HepG2 (cell line): Measurements from ENCODE around the gene GNRH2. TPM values are rescaled to one million over a fixed set of nuclear protein-coding genes. Genes with fewer than 3 reads are reported as not detected.

Experiments used
- ATAC-seq: fragments of 200-7000 bp; cut with Tn5 transposase; 3 replicates; pipeline ENCODE4 v1.9.1; 2020; ENCODE audit warnings: mild to moderate bottlenecking, moderate library complexity
- BruUV-seq: library from RNA; stranded (reverse); fragments of 400-500 nt; replicated peaks from 2 replicates; lab custom pipeline; 2021; lab: Mats Ljungman, UMichigan
- CTCF ChIA-PET: fragments of 300-600 bp; formaldehyde crosslinking; extraction: SDS; loops from one replicate; lab custom pipeline; 2021; ENCODE audit warnings: low total read pairs, inconsistent platforms, low intra/inter-chr PET ratio; lab: Yijun Ruan, JAX
- POLR2A ChIA-PET: fragments of 350-600 bp; sonication (Branson Sonifier 250); formaldehyde crosslinking; loops from one replicate; lab custom pipeline; 2020; ENCODE audit warnings: antibody characterized with exemption, inconsistent platforms; lab: Yijun Ruan, JAX
- DNase-seq: peaks from one replicate; pipeline ENCODE4 v3.0.0-alpha.2; 2015; ENCODE audit warnings: low spot score
- FAIRE-seq: peaks from 3 replicates; lab custom pipeline; 2011; peaks lifted over from hg19 to GRCh38; lab: Jason Lieb, UNC
- H2AFZ ChIP-seq: one replicate; pipeline ENCODE4 v1.6.1; 2011; ENCODE audit warnings: low read length, inconsistent platforms
- H3K27ac ChIP-seq: fragments of 300-600 bp; 3 replicates; pipeline ENCODE4 v1.8.0; 2011; ENCODE audit warnings: mixed run types, mild to moderate bottlenecking, mixed read lengths, low read length, inconsistent platforms; ENCODE audit not compliant: insufficient read depth; ENCODE audit errors: extremely low read length
- H3K27me3 ChIP-seq, 2 experiments: fragments of 200-600 bp in 1 of 2; 2 replicates in 1 of 2; 3 replicates in 1 of 2; pipeline versions ENCODE4 v1.6.0 to v1.8.0; 2011; ENCODE audit warnings: low read length in 2 of 2, mild to moderate bottlenecking in 2 of 2, moderate library complexity in 2 of 2, inconsistent platforms in 1 of 2; ENCODE audit not compliant: insufficient read depth in 2 of 2, control insufficient read depth in 1 of 2
- H3K36me3 ChIP-seq, 2 experiments: fragments of 200-600 bp in 1 of 2; replicated peaks in 1 of 2; 2 replicates in 1 of 2; 3 replicates in 1 of 2; pipeline versions ENCODE4 v1.5.1 to v1.8.0; 2011; ENCODE audit warnings: low read length in 2 of 2, inconsistent platforms in 1 of 2; ENCODE audit not compliant: insufficient read depth in 2 of 2, control insufficient read depth in 1 of 2
- H3K4me1 ChIP-seq: 2 replicates; pipeline ENCODE4 v1.5.1; 2012; ENCODE audit warnings: low read length, inconsistent platforms; ENCODE audit not compliant: insufficient read depth
- H3K4me2 ChIP-seq: 2 replicates; pipeline ENCODE4 v1.6.0; 2011; ENCODE audit warnings: low read depth, low read length, inconsistent platforms
- H3K4me3 ChIP-seq, 3 experiments: fragments of 200-600 bp in 1 of 3; sonication (generic), shearing (Covaris generic) in 1 of 3; replicated peaks in 1 of 3; 2 replicates each; pipeline ENCODE4 v1.5.1; 2011 to 2016; ENCODE audit warnings: low read length in 3 of 3, inconsistent platforms in 2 of 3, low read depth in 2 of 3, mild to moderate bottlenecking in 2 of 3, control low read depth in 1 of 3, mixed read lengths in 1 of 3; ENCODE audit not compliant: insufficient read depth in 1 of 3
- H3K79me2 ChIP-seq: one replicate; pipeline ENCODE4 v1.6.1; 2011; ENCODE audit warnings: low read length, inconsistent platforms; ENCODE audit not compliant: insufficient read depth
- H3K9ac ChIP-seq: 2 replicates; pipeline ENCODE4 v1.6.0; 2011; ENCODE audit warnings: mild to moderate bottlenecking, low read depth, low read length, inconsistent platforms; ENCODE audit not compliant: insufficient read depth
- H3K9me3 ChIP-seq: 2 replicates; pipeline ENCODE4 v1.5.1; 2012; ENCODE audit warnings: mild to moderate bottlenecking, low read length
- H4K20me1 ChIP-seq: 2 replicates; pipeline ENCODE4 v1.6.0; 2011; ENCODE audit warnings: inconsistent platforms, mild to moderate bottlenecking, low read length, moderate library complexity; ENCODE audit not compliant: insufficient read depth
- EED ChIP-seq: sonication (generic); formaldehyde crosslinking; IDR thresholded peaks from 2 replicates; pipeline ENCODE4 v1.5.0; 2020; ENCODE audit warnings: mild to moderate bottlenecking, missing genetic modification reagents
- ELF4 ChIP-seq: sonication (generic); formaldehyde crosslinking; IDR thresholded peaks from 2 replicates; pipeline ENCODE4 v1.5.0; 2020; ENCODE audit warnings: missing genetic modification reagents, mild to moderate bottlenecking, moderate library complexity, borderline replicate concordance
- HMG20A ChIP-seq: IDR thresholded peaks from 2 replicates; pipeline ENCODE4 v1.6.1; 2016; ENCODE audit warnings: borderline replicate concordance
- JARID2 ChIP-seq: sonication (generic); formaldehyde crosslinking; IDR thresholded peaks from 2 replicates; pipeline ENCODE4 v1.8.1; 2023; ENCODE audit warnings: missing genetic modification reagents, inconsistent platforms; ENCODE audit not compliant: insufficient replicate concordance
- MZF1 ChIP-seq: sonication (generic); formaldehyde crosslinking; IDR thresholded peaks from 2 replicates; pipeline ENCODE4 v1.8.1; 2023; ENCODE audit warnings: mild to moderate bottlenecking, missing genetic modification reagents, borderline replicate concordance
- PHF21A ChIP-seq: sonication (generic); formaldehyde crosslinking; IDR thresholded peaks from 2 replicates; pipeline ENCODE4 v1.5.0; 2020; ENCODE audit warnings: mild to moderate bottlenecking, missing genetic modification reagents
- RBAK ChIP-seq: sonication (generic); formaldehyde crosslinking; IDR thresholded peaks from 2 replicates; pipeline ENCODE4 v1.5.1; 2020; ENCODE audit warnings: mild to moderate bottlenecking, missing genetic modification reagents
- ZNF354B ChIP-seq: sonication (generic); formaldehyde crosslinking; IDR thresholded peaks from 2 replicates; pipeline ENCODE4 v1.8.0; 2022; ENCODE audit warnings: mild to moderate bottlenecking, missing genetic modification reagents
- ZNF766 ChIP-seq: sonication (generic); formaldehyde crosslinking; IDR thresholded peaks from 2 replicates; pipeline ENCODE4 v1.5.0; 2020; ENCODE audit warnings: missing genetic modification reagents, borderline replicate concordance
- ZSCAN30 ChIP-seq: sonication (generic); formaldehyde crosslinking; IDR thresholded peaks from 2 replicates; pipeline ENCODE4 v1.5.0; 2020; ENCODE audit warnings: mild to moderate bottlenecking, missing genetic modification reagents
- whole genome bisulfite sequencing: methylation state at CpG from one replicate; pipeline ENCODE4 v1.1.6; 2017; ENCODE audit warnings: low lambda C conversion rate; 5-methylcytosine and 5-hydroxymethylcytosine counted together
- in situ Hi-C: cut with HindIII; loops from 2 replicates; pipeline ENCODE4 v1.10.0; 2017; ENCODE audit warnings: low pct_unique_long_range_greater_than_20kb; ENCODE audit not compliant: extremely low pct_ligation_motif_present
- intact Hi-C: fragments of 100-400 bp; cut with micrococcal nuclease; formaldehyde crosslinking; loops from one replicate; pipeline ENCODE4 v1.10.0; 2022; ENCODE audit not compliant: unreplicated experiment
- polyA plus RNA-seq, 8 experiments: library from polyadenylated mRNA; depleted of rRNA in 3 of 8; stranded (reverse) in 7 of 8; unstranded in 1 of 8; fragments of >200 nt; fragmentation: Illumina TruSeq in 4 of 8; extraction: Trizol in 4 of 8; gene quantifications; 2 replicates each; pipeline versions ENCODE4 v1.2.1 to v1.2.3, GENCODE V29; 2011 to 2016; ENCODE audit warnings: low read depth in 4 of 8, missing spikeins in 1 of 8, mixed read lengths in 1 of 8; ENCODE audit not compliant: insufficient read depth in 1 of 8
- total RNA-seq, 5 experiments: library from RNA; depleted of rRNA; stranded (reverse); fragments of >200 nt; fragmentation: Illumina TruSeq; extraction: Trizol; gene quantifications; 2 replicates each; pipeline ENCODE4 v1.2.3, GENCODE V29; 2016; ENCODE audit warnings: low read depth in 1 of 5
- TF ChIP-seq, protein P1 (sequence below): IDR thresholded peaks from 2 replicates; pipeline ENCODE4 v1.6.1; 2012; ENCODE audit warnings: low read depth, low read length, improper control_type of control experiment
- TF ChIP-seq, protein P2 (sequence below): IDR thresholded peaks from 2 replicates; pipeline ENCODE4 v1.6.1; 2016; ENCODE audit warnings: mild to moderate bottlenecking
- TF ChIP-seq, protein P3 (sequence below): fragments of 450-650 bp; IDR thresholded peaks from 2 replicates; pipeline ENCODE4 v1.6.1; 2017; ENCODE audit warnings: mild to moderate bottlenecking

Gene GNRH2
- total and polyA plus RNA-seq, 2 of the 13 experiments (the other 11 are each of a cell fraction or from before 2014, with no cell fraction given) = 0.28 TPM; not detected in 1

DNA sequence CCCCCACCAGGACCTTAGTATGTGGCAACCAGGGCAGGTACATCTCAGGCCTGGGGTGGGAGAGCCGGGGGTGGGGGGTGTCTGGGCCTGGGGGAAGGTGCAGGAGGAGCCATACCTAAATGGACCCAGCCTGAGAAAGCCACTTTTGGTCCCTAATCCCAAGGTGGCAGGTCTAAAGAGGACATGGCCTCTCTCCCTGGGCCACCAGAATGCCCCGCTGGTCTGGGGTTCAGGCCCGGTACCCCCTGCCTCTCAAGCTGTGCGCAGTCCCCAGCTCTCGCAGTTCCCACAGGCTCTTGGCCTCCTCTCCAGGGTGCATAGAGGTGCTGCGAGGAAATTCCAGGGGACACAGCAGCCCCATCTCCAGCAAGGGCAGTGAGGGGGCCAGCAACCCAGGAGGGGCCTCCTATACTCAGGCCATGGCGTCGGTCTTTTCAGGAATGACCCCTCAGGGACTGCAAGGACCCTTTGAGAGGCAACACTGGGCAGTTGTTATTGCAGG is 42.2 kb downstream of the GNRH2 start:
- H2AFZ ChIP-seq = no peak overlapping the region
- peaks cover 30 to 58% of the 10 kb centered on the region in 2 experiments for H3K27me3 ChIP-seq
- POLR2A ChIA-PET = no interaction called here
- H3K27ac ChIP-seq = no peak overlapping the region
- CTCF ChIA-PET = no interaction called here
- no peak overlapping the region for H3K4me2 ChIP-seq
- no peaks in the 10 kb centered on the region for H4K20me1 ChIP-seq
- no peaks in the 10 kb centered on the region for H3K79me2 ChIP-seq
- H3K4me3 ChIP-seq = no peak overlapping the region
- no peak for ATAC-seq
- no peaks in the 10 kb centered on the region for H3K36me3 ChIP-seq
- in situ Hi-C loops = no loop called here
- no peak for DNase-seq
- FAIRE-seq = no peak
- intact Hi-C loops = no loop called here
- 74% methylated on average over 6 of the region's 8 CpGs for WGBS
- no peaks in the 10 kb centered on the region for H3K9me3 ChIP-seq
- no peak overlapping the region for H3K9ac ChIP-seq
- TF ChIP-seq EED (CRISPR knock-in tag) (peak; percentile 47; the same call in 1 of the 2 replicates), ZSCAN30 (no peak), RBAK (CRISPR knock-in tag) (no peak)
- TF ChIP-seq, protein P1, sequence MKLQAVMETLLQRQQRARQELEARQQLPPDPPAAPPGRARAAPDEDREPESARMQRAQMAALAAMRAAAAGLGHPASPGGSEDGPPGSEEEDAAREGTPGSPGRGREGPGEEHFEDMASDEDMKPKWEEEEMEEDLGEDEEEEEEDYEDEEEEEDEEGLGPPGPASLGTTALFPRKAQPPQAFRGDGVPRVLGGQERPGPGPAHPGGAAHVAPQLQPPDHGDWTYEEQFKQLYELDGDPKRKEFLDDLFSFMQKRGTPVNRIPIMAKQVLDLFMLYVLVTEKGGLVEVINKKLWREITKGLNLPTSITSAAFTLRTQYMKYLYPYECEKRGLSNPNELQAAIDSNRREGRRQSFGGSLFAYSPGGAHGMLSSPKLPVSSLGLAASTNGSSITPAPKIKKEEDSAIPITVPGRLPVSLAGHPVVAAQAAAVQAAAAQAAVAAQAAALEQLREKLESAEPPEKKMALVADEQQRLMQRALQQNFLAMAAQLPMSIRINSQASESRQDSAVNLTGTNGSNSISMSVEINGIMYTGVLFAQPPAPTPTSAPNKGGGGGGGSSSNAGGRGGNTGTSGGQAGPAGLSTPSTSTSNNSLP = no peak
- no TSS peak for BruUV-seq
- H3K4me1 ChIP-seq = peaks cover 39% of the 10 kb centered on the region

DNA sequence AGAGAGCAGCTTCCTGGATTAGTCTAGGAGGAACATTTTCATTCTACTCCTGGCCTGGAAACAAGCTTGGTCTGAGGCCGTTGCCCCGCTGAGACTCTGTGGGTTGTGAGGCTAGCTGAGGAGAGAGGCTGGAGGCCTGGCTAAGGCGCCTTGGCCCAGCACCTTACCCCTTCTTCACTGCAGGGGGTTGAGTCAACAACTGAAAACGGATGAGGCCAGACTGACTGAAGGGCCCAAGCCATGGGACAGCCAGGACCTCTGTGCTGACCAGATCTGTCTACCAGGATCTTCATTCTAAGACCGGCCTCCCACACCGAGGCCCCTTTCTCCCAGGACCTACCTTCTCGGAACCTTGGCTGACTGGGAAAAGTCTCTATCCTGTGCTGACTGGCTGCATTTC is 44.6 kb downstream of the GNRH2 start:
- 60% methylated on average over 6 of the region's 7 CpGs for WGBS
- Histone ChIP-seq H3K27ac (no peak overlapping the region), H2AFZ (no peak overlapping the region), H3K4me3 (no peak overlapping the region), H3K36me3 (no peaks in the 10 kb centered on the region), H3K9me3 (no peaks in the 10 kb centered on the region), H4K20me1 (no peaks in the 10 kb centered on the region), H3K79me2 (no peaks in the 10 kb centered on the region), H3K27me3 (peaks cover 17 to 49% of the 10 kb centered on the region in 2 experiments), H3K9ac (no peak overlapping the region), H3K4me1 (peaks cover 20% of the 10 kb centered on the region), H3K4me2 (no peak overlapping the region)
- intact Hi-C loops = no loop called here
- no peak for DNase-seq
- in situ Hi-C loops = no loop called here
- FAIRE-seq = no peak
- BruUV-seq = no TSS peak
- ChIA-PET CTCF (no interaction called here), POLR2A (interaction anchor here (0.6 to 1.5 kb wide), 2 partner anchors 16 to 19 kb away, joined by 3 read pairs; no protein-coding TSS in a partner anchor)
- no peak for ATAC-seq
- TF ChIP-seq ZNF354B (CRISPR knock-in tag) (no peak), JARID2 (CRISPR knock-in tag) (no peak), MZF1 (CRISPR knock-in tag) (no peak), HMG20A (CRISPR knock-in tag) (no peak), ELF4 (no peak), PHF21A (CRISPR knock-in tag) (no peak), ZNF766 (no peak)
- TF ChIP-seq, protein P2, sequence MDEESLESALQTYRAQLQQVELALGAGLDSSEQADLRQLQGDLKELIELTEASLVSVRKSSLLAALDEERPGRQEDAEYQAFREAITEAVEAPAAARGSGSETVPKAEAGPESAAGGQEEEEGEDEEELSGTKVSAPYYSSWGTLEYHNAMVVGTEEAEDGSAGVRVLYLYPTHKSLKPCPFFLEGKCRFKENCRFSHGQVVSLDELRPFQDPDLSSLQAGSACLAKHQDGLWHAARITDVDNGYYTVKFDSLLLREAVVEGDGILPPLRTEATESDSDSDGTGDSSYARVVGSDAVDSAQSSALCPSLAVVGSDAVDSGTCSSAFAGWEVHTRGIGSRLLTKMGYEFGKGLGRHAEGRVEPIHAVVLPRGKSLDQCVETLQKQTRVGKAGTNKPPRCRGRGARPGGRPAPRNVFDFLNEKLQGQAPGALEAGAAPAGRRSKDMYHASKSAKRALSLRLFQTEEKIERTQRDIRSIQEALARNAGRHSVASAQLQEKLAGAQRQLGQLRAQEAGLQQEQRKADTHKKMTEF (CRISPR knock-in tag) = no peak
- TF ChIP-seq, protein P3, sequence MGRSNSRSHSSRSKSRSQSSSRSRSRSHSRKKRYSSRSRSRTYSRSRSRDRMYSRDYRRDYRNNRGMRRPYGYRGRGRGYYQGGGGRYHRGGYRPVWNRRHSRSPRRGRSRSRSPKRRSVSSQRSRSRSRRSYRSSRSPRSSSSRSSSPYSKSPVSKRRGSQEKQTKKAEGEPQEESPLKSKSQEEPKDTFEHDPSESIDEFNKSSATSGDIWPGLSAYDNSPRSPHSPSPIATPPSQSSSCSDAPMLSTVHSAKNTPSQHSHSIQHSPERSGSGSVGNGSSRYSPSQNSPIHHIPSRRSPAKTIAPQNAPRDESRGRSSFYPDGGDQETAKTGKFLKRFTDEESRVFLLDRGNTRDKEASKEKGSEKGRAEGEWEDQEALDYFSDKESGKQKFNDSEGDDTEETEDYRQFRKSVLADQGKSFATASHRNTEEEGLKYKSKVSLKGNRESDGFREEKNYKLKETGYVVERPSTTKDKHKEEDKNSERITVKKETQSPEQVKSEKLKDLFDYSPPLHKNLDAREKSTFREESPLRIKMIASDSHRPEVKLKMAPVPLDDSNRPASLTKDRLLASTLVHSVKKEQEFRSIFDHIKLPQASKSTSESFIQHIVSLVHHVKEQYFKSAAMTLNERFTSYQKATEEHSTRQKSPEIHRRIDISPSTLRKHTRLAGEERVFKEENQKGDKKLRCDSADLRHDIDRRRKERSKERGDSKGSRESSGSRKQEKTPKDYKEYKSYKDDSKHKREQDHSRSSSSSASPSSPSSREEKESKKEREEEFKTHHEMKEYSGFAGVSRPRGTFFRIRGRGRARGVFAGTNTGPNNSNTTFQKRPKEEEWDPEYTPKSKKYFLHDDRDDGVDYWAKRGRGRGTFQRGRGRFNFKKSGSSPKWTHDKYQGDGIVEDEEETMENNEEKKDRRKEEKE = no peak
